ENCODE measurements around the gene SLC35E4.

Gene SLC35E4

DNA sequence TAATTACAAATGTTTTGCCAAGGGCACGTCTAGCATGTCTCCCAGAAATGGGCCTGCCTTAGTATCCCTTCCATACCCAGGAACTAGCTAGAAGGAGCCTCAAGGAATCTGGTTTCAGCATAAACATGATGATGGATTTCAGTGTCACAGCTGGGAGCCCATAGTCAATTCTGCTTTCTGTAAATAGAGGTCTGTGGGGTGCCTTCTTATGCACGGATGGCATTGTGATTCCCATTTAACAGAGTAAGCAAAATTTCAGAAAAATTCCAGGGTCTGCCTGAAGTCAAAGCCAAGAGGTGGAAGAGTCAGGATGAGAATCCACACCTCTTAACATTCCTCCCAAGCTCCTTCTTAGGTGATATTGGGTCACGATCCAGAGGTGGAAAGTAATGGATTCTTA is 20.0 kb downstream of the SLC35E4 start:
- Histone ChIP-seq H3K4me1 (ENCODE audit: control insufficient read depth in 1 of 2, insufficient read depth in 1 of 2, low read depth in 1 of 2, low read length in 1 of 2) (no peaks in the 10 kb centered on the region), H3K4me3 (ENCODE audit: low read depth in 1 of 2, low read length in 1 of 2) (no peak overlapping the region), H3K36me3 (no peaks in the 10 kb centered on the region), H3K9me3 (no peaks in the 10 kb centered on the region), H3K27me3 (no peaks in the 10 kb centered on the region), H3K27ac (no peak overlapping the region)
- TF ChIP-seq, protein P1, sequence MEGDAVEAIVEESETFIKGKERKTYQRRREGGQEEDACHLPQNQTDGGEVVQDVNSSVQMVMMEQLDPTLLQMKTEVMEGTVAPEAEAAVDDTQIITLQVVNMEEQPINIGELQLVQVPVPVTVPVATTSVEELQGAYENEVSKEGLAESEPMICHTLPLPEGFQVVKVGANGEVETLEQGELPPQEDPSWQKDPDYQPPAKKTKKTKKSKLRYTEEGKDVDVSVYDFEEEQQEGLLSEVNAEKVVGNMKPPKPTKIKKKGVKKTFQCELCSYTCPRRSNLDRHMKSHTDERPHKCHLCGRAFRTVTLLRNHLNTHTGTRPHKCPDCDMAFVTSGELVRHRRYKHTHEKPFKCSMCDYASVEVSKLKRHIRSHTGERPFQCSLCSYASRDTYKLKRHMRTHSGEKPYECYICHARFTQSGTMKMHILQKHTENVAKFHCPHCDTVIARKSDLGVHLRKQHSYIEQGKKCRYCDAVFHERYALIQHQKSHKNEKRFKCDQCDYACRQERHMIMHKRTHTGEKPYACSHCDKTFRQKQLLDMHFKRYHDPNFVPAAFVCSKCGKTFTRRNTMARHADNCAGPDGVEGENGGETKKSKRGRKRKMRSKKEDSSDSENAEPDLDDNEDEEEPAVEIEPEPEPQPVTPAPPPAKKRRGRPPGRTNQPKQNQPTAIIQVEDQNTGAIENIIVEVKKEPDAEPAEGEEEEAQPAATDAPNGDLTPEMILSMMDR (IDR thresholded peaks at IDR 0.05) = no peak

DNA sequence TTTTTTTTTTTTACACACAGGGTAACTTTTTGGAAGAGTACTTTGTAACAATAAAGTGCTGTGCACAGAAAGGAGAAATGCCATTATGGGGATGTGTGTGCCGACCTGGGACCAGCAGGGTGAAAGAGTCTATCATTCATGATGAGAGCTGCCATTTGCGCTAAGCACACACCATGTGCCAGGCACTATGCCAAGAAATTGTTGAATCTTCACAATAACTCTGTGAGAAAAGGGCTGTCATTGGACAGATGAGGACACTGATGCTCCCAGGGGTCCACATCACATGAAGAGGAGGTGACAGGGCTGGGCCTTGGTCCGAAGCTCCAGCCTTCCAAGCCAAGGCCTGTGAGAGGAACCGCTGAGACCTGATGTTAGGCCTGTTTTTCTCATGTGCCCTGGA is 26.5 kb downstream of the SLC35E4 start:
- Histone ChIP-seq H3K36me3 (peaks cover 27% of the 10 kb centered on the region), H3K27ac (no peak overlapping the region), H3K9me3 (no peaks in the 10 kb centered on the region), H3K27me3 (no peaks in the 10 kb centered on the region), H3K4me3 (ENCODE audit: low read depth in 1 of 2, low read length in 1 of 2) (no peak overlapping the region), H3K4me1 (ENCODE audit: control insufficient read depth in 1 of 2, insufficient read depth in 1 of 2, low read depth in 1 of 2, low read length in 1 of 2) (peaks cover 3 to 11% of the 10 kb centered on the region in 2 experiments)
- TF ChIP-seq, protein P1 (IDR thresholded peaks at IDR 0.05) = no peak

DNA sequence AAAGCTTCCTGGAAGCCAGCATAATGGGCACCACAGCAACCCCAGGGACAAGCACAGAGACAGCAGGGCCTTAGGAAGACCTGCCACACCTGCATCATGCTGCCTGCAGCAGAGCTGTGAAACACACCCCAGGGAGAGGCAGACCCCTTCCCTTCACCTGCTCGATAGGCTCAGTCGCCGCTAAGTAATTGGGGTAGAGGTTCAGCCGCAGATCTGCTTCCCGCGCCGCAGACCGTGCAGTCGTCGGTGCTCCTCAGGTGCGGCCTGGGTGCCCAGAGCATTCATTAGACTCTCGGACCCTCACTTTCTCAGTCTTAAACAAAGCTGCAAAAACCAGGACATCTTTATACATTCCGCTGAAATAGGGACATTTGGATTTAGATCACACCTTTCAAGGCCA is 29.2 kb downstream of the SLC35E4 start:
- no peak overlapping the region for H3K27ac ChIP-seq
- peaks cover 9 to 22% of the 10 kb centered on the region in 2 experiments for H3K4me1 ChIP-seq (ENCODE audit: control insufficient read depth in 1 of 2, insufficient read depth in 1 of 2, low read depth in 1 of 2, low read length in 1 of 2)
- TF ChIP-seq, protein P1 (IDR thresholded peaks at IDR 0.05) = no peak
- peaks cover 19% of the 10 kb centered on the region for H3K27me3 ChIP-seq
- H3K9me3 ChIP-seq = no peaks in the 10 kb centered on the region
- H3K4me3 ChIP-seq (ENCODE audit: low read depth in 1 of 2, low read length in 1 of 2) = no peak overlapping the region
- H3K36me3 ChIP-seq = peaks cover 27% of the 10 kb centered on the region

DNA sequence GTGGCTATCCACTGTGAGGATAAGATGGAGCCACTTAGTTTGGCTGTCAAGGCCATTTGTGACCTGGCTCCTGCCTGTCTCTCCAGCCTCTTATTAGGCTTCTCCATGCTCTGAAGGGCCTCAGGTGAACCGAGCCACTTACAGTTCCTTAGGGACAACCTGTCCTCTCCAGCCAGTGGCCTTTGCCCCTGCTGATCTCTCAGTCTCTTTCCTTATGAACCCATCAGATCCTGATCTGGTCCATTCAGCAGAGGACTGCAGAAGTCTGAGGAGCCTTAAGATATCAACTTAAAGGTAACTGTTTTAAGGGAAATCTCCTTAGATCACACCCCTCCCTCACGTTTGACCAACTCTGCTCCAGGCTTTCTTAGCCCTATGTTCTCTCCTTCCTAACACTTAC is 29.7 kb downstream of the SLC35E4 start:
- Histone ChIP-seq H3K4me3 (ENCODE audit: low read depth in 1 of 2, low read length in 1 of 2) (no peak overlapping the region), H3K9me3 (no peaks in the 10 kb centered on the region), H3K4me1 (ENCODE audit: control insufficient read depth in 1 of 2, insufficient read depth in 1 of 2, low read depth in 1 of 2, low read length in 1 of 2) (peaks cover 9 to 22% of the 10 kb centered on the region in 2 experiments), H3K36me3 (peaks cover 27% of the 10 kb centered on the region), H3K27ac (no peak overlapping the region), H3K27me3 (peaks cover 23% of the 10 kb centered on the region)
- TF ChIP-seq, protein P1 (IDR thresholded peaks at IDR 0.05) = no peak

DNA sequence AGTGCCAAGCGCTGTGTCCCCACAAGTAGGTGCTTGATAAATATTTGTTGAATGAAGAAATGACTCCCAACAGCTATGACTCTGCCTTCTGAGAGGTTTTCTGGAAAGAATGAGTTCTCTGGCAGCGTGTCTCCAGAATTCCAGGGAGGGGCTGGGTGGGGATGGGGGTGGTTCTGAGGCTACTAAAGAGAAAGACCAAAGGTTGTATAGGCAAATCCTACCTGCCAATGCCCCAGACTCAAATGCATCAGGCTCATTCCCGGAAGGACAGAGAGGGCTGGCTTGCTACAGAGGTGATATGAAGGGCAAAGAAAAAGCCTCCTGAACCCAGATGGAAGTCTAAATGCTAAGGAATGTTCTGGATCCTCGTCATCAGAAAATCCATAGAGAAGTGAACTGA is 30.2 kb downstream of the SLC35E4 start:
- no peak overlapping the region for H3K27ac ChIP-seq
- H3K27me3 ChIP-seq = peaks cover 29% of the 10 kb centered on the region
- H3K36me3 ChIP-seq = peaks cover 27% of the 10 kb centered on the region
- TF ChIP-seq, protein P1 (IDR thresholded peaks at IDR 0.05) = no peak
- H3K9me3 ChIP-seq = no peaks in the 10 kb centered on the region
- H3K4me1 ChIP-seq (ENCODE audit: control insufficient read depth in 1 of 2, insufficient read depth in 1 of 2, low read depth in 1 of 2, low read length in 1 of 2) = peaks cover 9 to 22% of the 10 kb centered on the region in 2 experiments
- no peak overlapping the region for H3K4me3 ChIP-seq (ENCODE audit: low read depth in 1 of 2, low read length in 1 of 2)

DNA sequence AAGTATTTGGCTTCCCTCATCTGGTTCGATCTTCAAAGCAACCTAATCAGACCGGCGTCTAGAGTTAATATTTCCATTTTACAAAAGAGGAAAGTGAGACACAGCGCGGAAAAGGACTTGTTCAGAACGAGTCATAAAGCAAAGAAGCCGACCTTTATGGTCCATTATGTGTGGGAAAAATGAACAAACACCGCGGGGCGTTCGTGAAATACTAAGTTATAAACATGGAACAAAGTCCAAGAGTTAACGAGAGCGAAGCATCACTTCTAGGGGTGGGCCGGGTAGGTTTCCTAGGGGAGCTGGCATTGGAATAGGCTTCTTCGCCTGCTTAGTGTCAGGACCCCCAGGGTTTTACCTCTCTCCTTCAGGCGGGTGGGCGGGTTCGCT is 31.5 kb downstream of the SLC35E4 start:
- H3K9me3 ChIP-seq = no peaks in the 10 kb centered on the region
- peaks cover 31% of the 10 kb centered on the region for H3K27me3 ChIP-seq
- H3K36me3 ChIP-seq = peaks cover 20% of the 10 kb centered on the region
- TF ChIP-seq, protein P1 (IDR thresholded peaks at IDR 0.05) = no peak
- H3K4me1 ChIP-seq (ENCODE audit: control insufficient read depth in 1 of 2, insufficient read depth in 1 of 2, low read depth in 1 of 2, low read length in 1 of 2) = peaks cover 9 to 22% of the 10 kb centered on the region in 2 experiments
- peak overlapping the region; percentile 66 for H3K27ac ChIP-seq
- peak overlapping the region; percentile 71 to 98 for H3K4me3 ChIP-seq (ENCODE audit: low read depth in 1 of 2, low read length in 1 of 2)

Measured in neutrophil (primary cell).